Spleen (tissue), 11 donors: ENCODE data around the gene OR5H6. TPM values are rescaled to one million over a fixed set of nuclear protein-coding genes. Genes with fewer than 3 reads are reported as not detected.
"Not testable (repeated sequence)": the region's sequence is repeated elsewhere in the genome, so short reads cannot be mapped to it uniquely, and the experiment has no call there.

Experiments used
- DNase-seq: peaks from one replicate; pipeline ENCODE4 v3.0.0-alpha.2; 2020
- H3K27ac ChIP-seq, 8 donors: fragments of 200-600 bp; sonication (generic) in 7 of 8; 1 replicate in 4 of 8; 2 replicates in 4 of 8; pipeline versions ENCODE4 v1.5.0 to v1.8.0; 2016 to 2021; ENCODE audit warnings: inconsistent platforms in 4 of 8, mild to moderate bottlenecking in 4 of 8, moderate library complexity in 1 of 8
- H3K27me3 ChIP-seq, 7 donors: fragments of 200-600 bp; sonication (generic) in 6 of 7; replicated peaks in 1 of 7; 1 replicate in 4 of 7; 2 replicates in 3 of 7; pipeline versions ENCODE4 v1.5.0 to v1.8.0; 2016 to 2021; ENCODE audit warnings: inconsistent platforms in 3 of 7, mild to moderate bottlenecking in 1 of 7
- H3K36me3 ChIP-seq, 6 donors: fragments of 200-600 bp; sonication (generic) in 5 of 6; 1 replicate in 4 of 6; 2 replicates in 2 of 6; pipeline versions ENCODE4 v1.5.0 to v1.8.0; 2016 to 2021; ENCODE audit warnings: inconsistent platforms in 2 of 6
- H3K4me1 ChIP-seq, 6 donors: fragments of 200-600 bp; sonication (generic) in 5 of 6; 1 replicate in 3 of 6; 2 replicates in 3 of 6; pipeline versions ENCODE4 v1.5.0 to v1.8.0; 2016 to 2021; ENCODE audit warnings: inconsistent platforms in 3 of 6
- H3K4me3 ChIP-seq, 8 donors: fragments of 200-600 bp; sonication (generic) in 7 of 8; 1 replicate in 4 of 8; 2 replicates in 4 of 8; pipeline versions ENCODE4 v1.5.0 to v1.8.0; 2016 to 2021; ENCODE audit warnings: inconsistent platforms in 4 of 8, mild to moderate bottlenecking in 4 of 8, moderate library complexity in 2 of 8
- H3K9me3 ChIP-seq, 8 donors: fragments of 200-600 bp; sonication (generic) in 7 of 8; 1 replicate in 4 of 8; 2 replicates in 4 of 8; pipeline versions ENCODE4 v1.5.0 to v1.8.0; 2016 to 2021; ENCODE audit warnings: inconsistent platforms in 4 of 8
- POLR2A ChIP-seq, 3 donors: fragments of 450-650 bp; IDR thresholded peaks; one replicate each; pipeline ENCODE4 v1.5.1; 2017; ENCODE audit warnings: antibody characterized with exemption in 3 of 3, mild to moderate bottlenecking in 1 of 3
- POLR2AphosphoS5 ChIP-seq, 3 donors: sonication (generic); formaldehyde crosslinking; IDR thresholded peaks; one replicate each; pipeline ENCODE4 v1.5.1; 2017; ENCODE audit warnings: antibody characterized with exemption in 3 of 3
- WGBS, 5 donors: extraction: QIAGEN DNeasy Blood & Tissue Kit in 3 of 5; methylation state at CpG; one replicate each; pipeline versions ENCODE4 v1.1.5 to v1.1.7; 2013 to 2018; 5-methylcytosine and 5-hydroxymethylcytosine counted together
- intact Hi-C: fragments of 100-400 bp; cut with DNase I; formaldehyde crosslinking; loops from one replicate; pipeline ENCODE4 v1.15.0; 2023; ENCODE audit warnings: low total_unique reads
- polyA plus RNA-seq, 3 donors: library from polyadenylated mRNA; stranded (reverse); fragments of 200-250 nt; gene quantifications; one replicate each; pipeline ENCODE4 v1.2.1, GENCODE V29; 2013
- total RNA-seq, 7 donors: library from RNA; depleted of rRNA in 3 of 7; stranded (reverse); fragments of >200 nt in 3 of 7; fragmentation: NEBNext Ultra II Directional in 4 of 7; extraction: Animal tissue kit (Norgen Biotek cat#: 25700) in 4 of 7; gene quantifications; one replicate each; pipeline versions ENCODE4 v1.1.0 to v1.2.1, GENCODE V29; 2016 to 2021
- TF ChIP-seq, protein P1 (sequence below), 11 experiments: fragments of 200-600 bp in 7 of 11; fragments of 450-650 bp in 4 of 11; sonication (generic) in 4 of 11; IDR thresholded peaks in 8 of 11; conservative IDR thresholded peaks in 3 of 11; 1 replicate in 7 of 11; 2 replicates in 4 of 11; pipeline versions ENCODE4 v1.4.0 to v1.8.0; 2016 to 2021; ENCODE audit warnings: antibody characterized with exemption in 11 of 11, inconsistent platforms in 4 of 11, mild to moderate bottlenecking in 1 of 11
- donor health status: healthy with polysubstance abuse.
- donor health status: DM: no; HTN: no; CAD: no; lungs with moderate emphysema.
- donor health status: DM: no; HTN: no; CAD: no.
- donor health status: Bipolar disorder and iron deficiency.
- donor health status: healthy.
- donor health status: DM: no; HTN: no; CAD: no.
- donor health status: DM: yes; HTN: yes; CAD: no.

The OR5H6 gene
- total and polyA plus RNA-seq, 10 donors = not detected

DNA sequence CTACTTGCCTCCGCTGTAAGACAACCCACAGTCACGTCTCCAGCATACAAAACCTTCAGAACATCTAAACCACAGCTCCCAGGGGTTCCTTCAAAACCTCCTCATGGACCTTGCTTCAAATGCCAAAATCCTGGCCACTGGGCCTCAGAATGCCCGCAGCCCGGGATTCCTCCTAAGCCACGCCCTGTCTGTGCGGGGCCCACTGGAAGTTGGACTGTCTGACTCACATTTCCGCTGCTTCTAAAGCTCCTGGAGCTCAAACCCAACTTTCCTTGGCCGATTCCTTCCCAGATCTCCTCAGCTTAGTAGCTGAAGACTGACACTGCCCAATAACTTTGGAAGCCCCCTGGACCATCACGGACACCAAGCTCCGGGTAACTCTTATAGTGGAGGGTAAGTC, 17.9 kb upstream of the OR5H6 start:
- 89 to 96% (median 92%) methylated on average over 10 of the region's 10 CpGs for WGBS, 5 donors

DNA sequence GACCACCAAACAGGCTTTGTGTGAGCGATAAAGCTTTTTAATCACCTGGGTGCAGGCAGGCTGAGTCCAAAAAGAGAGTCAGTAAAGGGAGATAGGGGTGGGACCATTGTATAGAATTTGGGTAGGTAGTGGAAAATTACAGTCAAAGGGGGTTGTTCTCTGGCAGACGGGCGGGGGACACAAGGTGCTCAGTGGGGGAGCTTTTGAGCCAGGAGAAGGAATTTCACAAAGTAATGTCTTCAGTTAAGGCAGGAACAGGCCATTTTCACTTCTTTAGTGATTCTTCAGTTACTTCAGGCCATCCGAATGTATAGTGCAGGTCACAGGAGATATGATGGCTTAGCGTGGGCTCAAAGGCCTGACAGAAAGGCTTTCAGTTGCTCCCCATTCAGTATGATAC, 8.0 kb upstream of the OR5H6 start:
- H3K4me1 ChIP-seq, H3K27ac ChIP-seq, DNase-seq, intact Hi-C loops, H3K27me3 ChIP-seq, H3K4me3 ChIP-seq, H3K36me3 ChIP-seq: not testable (repeated sequence)
- H3K9me3 ChIP-seq = peaks cover 0 to 26% (median 3%) of the 10 kb centered on the region in 8 donors
- WGBS, 5 donors = 67 to 77% (median 72%) methylated on average over 5 of the region's 5 CpGs

More for the DNA sequence above, 17.9 kb upstream of the OR5H6 start:
- Histone ChIP-seq H3K36me3 (no peaks in the 10 kb centered on the region), H3K4me1 (no peaks in the 10 kb centered on the region), H3K27ac (no peak overlapping the region), H3K4me3 (no peak overlapping the region), H3K27me3 (no peaks in the 10 kb centered on the region), H3K9me3 (peaks cover 0 to 7% (median 0%) of the 10 kb centered on the region in 8 donors)
- no peak for DNase-seq
- TF ChIP-seq POLR2A (IDR thresholded peaks at IDR 0.05) = no peak
- TF ChIP-seq POLR2AphosphoS5 (IDR thresholded peaks at IDR 0.05) = no peak
- TF ChIP-seq, protein P1, sequence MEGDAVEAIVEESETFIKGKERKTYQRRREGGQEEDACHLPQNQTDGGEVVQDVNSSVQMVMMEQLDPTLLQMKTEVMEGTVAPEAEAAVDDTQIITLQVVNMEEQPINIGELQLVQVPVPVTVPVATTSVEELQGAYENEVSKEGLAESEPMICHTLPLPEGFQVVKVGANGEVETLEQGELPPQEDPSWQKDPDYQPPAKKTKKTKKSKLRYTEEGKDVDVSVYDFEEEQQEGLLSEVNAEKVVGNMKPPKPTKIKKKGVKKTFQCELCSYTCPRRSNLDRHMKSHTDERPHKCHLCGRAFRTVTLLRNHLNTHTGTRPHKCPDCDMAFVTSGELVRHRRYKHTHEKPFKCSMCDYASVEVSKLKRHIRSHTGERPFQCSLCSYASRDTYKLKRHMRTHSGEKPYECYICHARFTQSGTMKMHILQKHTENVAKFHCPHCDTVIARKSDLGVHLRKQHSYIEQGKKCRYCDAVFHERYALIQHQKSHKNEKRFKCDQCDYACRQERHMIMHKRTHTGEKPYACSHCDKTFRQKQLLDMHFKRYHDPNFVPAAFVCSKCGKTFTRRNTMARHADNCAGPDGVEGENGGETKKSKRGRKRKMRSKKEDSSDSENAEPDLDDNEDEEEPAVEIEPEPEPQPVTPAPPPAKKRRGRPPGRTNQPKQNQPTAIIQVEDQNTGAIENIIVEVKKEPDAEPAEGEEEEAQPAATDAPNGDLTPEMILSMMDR (IDR thresholded peaks at IDR 0.05 in 8 of 11, conservative IDR thresholded peaks at IDR 0.05 in 3 of 11) = no peak
- intact Hi-C loops = no loop called here

DNA sequence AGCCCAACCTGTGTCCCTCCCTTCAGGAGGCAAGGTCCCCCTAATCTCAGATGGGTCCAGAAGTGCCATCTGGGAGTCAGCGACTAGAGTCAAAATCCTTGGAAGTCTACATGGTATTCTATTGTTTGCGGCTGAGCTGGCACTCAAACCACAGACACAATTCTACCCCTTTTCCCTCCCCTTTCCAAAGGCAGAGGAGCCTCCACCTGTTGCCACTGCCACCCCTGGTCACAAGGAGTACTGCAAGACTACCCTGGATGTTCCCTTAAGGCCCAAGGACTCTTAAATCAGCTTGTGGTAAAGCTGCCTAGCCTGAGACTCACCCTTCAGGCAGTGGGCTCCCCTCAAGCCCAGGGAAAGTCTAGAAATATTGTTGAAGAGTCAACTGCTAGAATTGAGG, 4.3 kb upstream of the OR5H6 start:
- H3K36me3 ChIP-seq = no peaks in the 10 kb centered on the region
- no peaks in the 10 kb centered on the region for H3K27me3 ChIP-seq
- no peak overlapping the region for H3K4me3 ChIP-seq
- WGBS, 5 donors = 40 to 74% (median 53%) methylated on average over 1 to 2 of the region's 2 CpGs
- no peak for DNase-seq
- no peaks in the 10 kb centered on the region for H3K4me1 ChIP-seq
- TF ChIP-seq, protein P1 (IDR thresholded peaks at IDR 0.05 in 8 of 11, conservative IDR thresholded peaks at IDR 0.05 in 3 of 11) = no peak
- no peak for TF ChIP-seq POLR2AphosphoS5 (IDR thresholded peaks at IDR 0.05)
- no peak for TF ChIP-seq POLR2A (IDR thresholded peaks at IDR 0.05)
- H3K9me3 ChIP-seq = peaks cover 0 to 22% (median 1%) of the 10 kb centered on the region in 8 donors
- intact Hi-C loops = no loop called here
- H3K27ac ChIP-seq = no peak overlapping the region

DNA sequence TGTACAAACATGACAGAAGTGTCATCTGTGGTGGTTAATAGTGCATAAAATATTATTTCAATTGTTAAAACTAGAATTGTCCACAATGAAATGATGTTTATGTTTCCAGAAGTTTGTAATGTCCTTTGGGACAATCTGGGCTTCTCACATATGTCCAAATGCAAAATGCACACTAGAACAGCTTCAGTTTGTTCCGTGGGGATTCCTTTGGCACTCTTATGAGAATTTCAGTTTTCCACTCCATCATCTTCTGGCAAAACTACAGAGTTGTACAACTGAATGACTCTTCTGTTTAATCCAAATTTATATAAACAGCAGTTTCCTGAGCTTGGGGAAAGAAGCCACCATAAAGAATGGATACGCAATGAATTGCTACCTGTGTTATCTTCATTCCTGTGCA, 2.0 kb upstream of the OR5H6 start:
- H3K27ac ChIP-seq = no peak overlapping the region
- 87 to 90% (median 89%) methylated on average over 2 of the region's 2 CpGs for WGBS, 5 donors
- DNase-seq = no peak
- H3K4me3 ChIP-seq = no peak overlapping the region
- no peaks in the 10 kb centered on the region for H3K36me3 ChIP-seq
- H3K9me3 ChIP-seq = peaks cover 0 to 18% (median 0%) of the 10 kb centered on the region in 8 donors
- no peaks in the 10 kb centered on the region for H3K4me1 ChIP-seq
- TF ChIP-seq, protein P1 (IDR thresholded peaks at IDR 0.05 in 8 of 11, conservative IDR thresholded peaks at IDR 0.05 in 3 of 11) = no peak
- no peaks in the 10 kb centered on the region for H3K27me3 ChIP-seq
- intact Hi-C loops = no loop called here

DNA sequence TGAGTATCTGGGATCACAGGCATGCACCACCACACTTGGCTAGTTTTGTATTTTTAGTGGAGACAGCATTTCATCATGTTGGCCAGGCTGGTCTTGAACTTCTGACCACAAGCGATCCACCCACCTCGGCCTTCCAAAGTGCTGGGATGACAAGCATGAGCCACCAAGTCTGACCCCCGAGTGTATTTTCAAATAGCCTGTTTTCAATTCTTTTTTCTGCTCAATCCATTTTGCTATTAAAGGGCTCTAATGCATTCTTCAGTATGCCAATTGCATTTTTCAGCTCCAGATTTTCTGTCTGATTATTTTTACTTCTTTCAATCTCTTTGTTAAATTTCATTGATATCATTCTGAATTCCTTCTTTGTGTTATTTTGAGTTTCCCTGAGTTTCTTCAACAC, 5.8 kb downstream of the OR5H6 start:
- no peaks in the 10 kb centered on the region for H3K4me1 ChIP-seq
- no peak overlapping the region for H3K27ac ChIP-seq
- H3K4me3 ChIP-seq = no peak overlapping the region
- WGBS, 5 donors = 80 to 92% (median 86%) methylated on average over 3 of the region's 3 CpGs
- H3K27me3 ChIP-seq = no peaks in the 10 kb centered on the region
- intact Hi-C loops = no loop called here
- no peaks in the 10 kb centered on the region for H3K36me3 ChIP-seq
- TF ChIP-seq POLR2A (IDR thresholded peaks at IDR 0.05) (no peak), POLR2AphosphoS5 (IDR thresholded peaks at IDR 0.05) (no peak)
- TF ChIP-seq, protein P1 (IDR thresholded peaks at IDR 0.05 in 8 of 11, conservative IDR thresholded peaks at IDR 0.05 in 3 of 11) = no peak
- DNase-seq = no peak
- peaks cover 0 to 39% (median 24%) of the 10 kb centered on the region in 8 donors for H3K9me3 ChIP-seq
